Stimulated activated naive B cell treated with anti-CD40 and anti-IgM and Interleukin-4, amounts not matched to agents 10 μg/mL and 1 μg/mL and 100 μg/mL, for 72 hours (primary cell): Measurements from ENCODE around the gene SPAG16.

Experiments
- ATAC-seq, 2 donors: fragments of 150-1000 bp; cut with Tn5 transposase; replicated peaks; 2 replicates each; pipeline ENCODE4 v1.10.0; 2021; ENCODE audit warnings: moderate library complexity in 1 of 2
- DNase-seq: peaks from one replicate; pipeline ENCODE4 v3.0.0; 2021
- H3K27ac Mint-ChIP-seq: one replicate; pipeline ENCODE4 v1.8.0; 2022; ENCODE audit warnings: mild to moderate bottlenecking, mixed read lengths
- H3K27me3 Mint-ChIP-seq, 2 donors: one replicate each; pipeline ENCODE4 v1.8.0; 2022; ENCODE audit warnings: mixed read lengths in 2 of 2
- H3K36me3 Mint-ChIP-seq, 2 donors: one replicate each; pipeline ENCODE4 v1.8.0; 2022; ENCODE audit warnings: mixed read lengths in 2 of 2, mild to moderate bottlenecking in 1 of 2
- H3K4me1 Mint-ChIP-seq, 2 donors: one replicate each; pipeline ENCODE4 v1.8.0; 2022; ENCODE audit warnings: mixed read lengths in 2 of 2, mild to moderate bottlenecking in 1 of 2
- H3K4me3 Mint-ChIP-seq, 2 donors: one replicate each; pipeline ENCODE4 v1.8.0; 2022; ENCODE audit warnings: mild to moderate bottlenecking in 2 of 2, mixed read lengths in 2 of 2, moderate library complexity in 1 of 2
- H3K9me3 Mint-ChIP-seq, 2 donors: one replicate each; pipeline ENCODE4 v1.8.0; 2022; ENCODE audit warnings: mixed read lengths in 2 of 2, mild to moderate bottlenecking in 1 of 2

The SPAG16 gene

GRCh38 chr2:214139630-214140284 lies 855.5 kb downstream of the SPAG16 start:
- Mint-ChIP-seq H3K4me1 (no peaks in the 10 kb centered on the region), H3K27ac (no peak overlapping the region), H3K27me3 (no peaks in the 10 kb centered on the region), H3K36me3 (no peaks in the 10 kb centered on the region), H3K9me3 (no peaks in the 10 kb centered on the region), H3K4me3 (no peak overlapping the region)
- ATAC-seq: no peak
- DNase-seq: no peak

- Mint-ChIP-seq H3K36me3 (no peaks in the 10 kb centered on the region), H3K4me1 (no peaks in the 10 kb centered on the region), H3K9me3 (no peaks in the 10 kb centered on the region), H3K27me3 (no peaks in the 10 kb centered on the region), H3K27ac (no peak overlapping the region), H3K4me3 (no peak overlapping the region)
- DNase-seq (no peak), ATAC-seq (no peak)
Measured at GRCh38 chr2:214156971-214157370, 872.7 kb downstream of the SPAG16 start.

- DNase-seq (no peak), ATAC-seq (no peak)
- H3K36me3 Mint-ChIP-seq: no peaks in the 10 kb centered on the region
- no peak overlapping the region for H3K4me3 Mint-ChIP-seq
- no peaks in the 10 kb centered on the region for H3K9me3 Mint-ChIP-seq
- no peak overlapping the region for H3K27ac Mint-ChIP-seq
- H3K4me1 Mint-ChIP-seq: no peaks in the 10 kb centered on the region
- H3K27me3 Mint-ChIP-seq: no peaks in the 10 kb centered on the region
Measured at GRCh38 chr2:214158851-214159250, 874.6 kb downstream of the SPAG16 start.

- ATAC-seq (no peak), DNase-seq (no peak)
- H3K4me1 Mint-ChIP-seq: no peaks in the 10 kb centered on the region
- H3K27me3 Mint-ChIP-seq: no peaks in the 10 kb centered on the region
- H3K4me3 Mint-ChIP-seq: no peak overlapping the region
- no peaks in the 10 kb centered on the region for H3K9me3 Mint-ChIP-seq
- H3K27ac Mint-ChIP-seq: no peak overlapping the region
- no peaks in the 10 kb centered on the region for H3K36me3 Mint-ChIP-seq
Measured at GRCh38 chr2:214169281-214169680, 885.0 kb downstream of the SPAG16 start.

- no peak overlapping the region for H3K4me3 Mint-ChIP-seq
- DNase-seq: no peak
- ATAC-seq: no peak
- H3K27me3 Mint-ChIP-seq: no peaks in the 10 kb centered on the region
- H3K4me1 Mint-ChIP-seq: no peaks in the 10 kb centered on the region
- H3K27ac Mint-ChIP-seq: no peak overlapping the region
- no peaks in the 10 kb centered on the region for H3K9me3 Mint-ChIP-seq
- H3K36me3 Mint-ChIP-seq: no peaks in the 10 kb centered on the region
Measured at GRCh38 chr2:214169736-214170135, 885.5 kb downstream of the SPAG16 start.

GRCh38 chr2:214174563-214174962 lies 890.3 kb downstream of the SPAG16 start:
- ATAC-seq: no peak
- Mint-ChIP-seq H3K36me3 (no peaks in the 10 kb centered on the region), H3K4me1 (no peaks in the 10 kb centered on the region), H3K4me3 (no peak overlapping the region), H3K9me3 (no peaks in the 10 kb centered on the region), H3K27me3 (no peaks in the 10 kb centered on the region), H3K27ac (no peak overlapping the region)
- no peak for DNase-seq

GRCh38 chr2:214180071-214180470 lies 895.8 kb downstream of the SPAG16 start:
- no peak for ATAC-seq
- Mint-ChIP-seq H3K4me3 (no peak overlapping the region), H3K36me3 (no peaks in the 10 kb centered on the region), H3K27me3 (no peaks in the 10 kb centered on the region), H3K9me3 (no peaks in the 10 kb centered on the region), H3K27ac (no peak overlapping the region), H3K4me1 (no peaks in the 10 kb centered on the region)
- no peak for DNase-seq

GRCh38 chr2:214180686-214181085 lies 896.4 kb downstream of the SPAG16 start:
- Mint-ChIP-seq H3K27ac (no peak overlapping the region), H3K4me1 (no peaks in the 10 kb centered on the region), H3K9me3 (no peaks in the 10 kb centered on the region), H3K4me3 (no peak overlapping the region), H3K36me3 (no peaks in the 10 kb centered on the region), H3K27me3 (no peaks in the 10 kb centered on the region)
- DNase-seq (no peak), ATAC-seq (no peak)

- Mint-ChIP-seq H3K27me3 (no peaks in the 10 kb centered on the region), H3K4me1 (no peaks in the 10 kb centered on the region), H3K9me3 (no peaks in the 10 kb centered on the region), H3K4me3 (no peak overlapping the region), H3K36me3 (no peaks in the 10 kb centered on the region), H3K27ac (no peak overlapping the region)
- ATAC-seq (no peak), DNase-seq (no peak)
Measured at GRCh38 chr2:214184461-214184860, 900.2 kb downstream of the SPAG16 start.

GRCh38 chr2:214185546-214185945 lies 901.3 kb downstream of the SPAG16 start:
- DNase-seq (no peak), ATAC-seq (no peak)
- no peaks in the 10 kb centered on the region for H3K4me1 Mint-ChIP-seq
- no peak overlapping the region for H3K4me3 Mint-ChIP-seq
- H3K27me3 Mint-ChIP-seq: no peaks in the 10 kb centered on the region
- no peaks in the 10 kb centered on the region for H3K9me3 Mint-ChIP-seq
- H3K27ac Mint-ChIP-seq: no peak overlapping the region
- no peaks in the 10 kb centered on the region for H3K36me3 Mint-ChIP-seq

GRCh38 chr2:214192711-214193110 lies 908.4 kb downstream of the SPAG16 start:
- no peaks in the 10 kb centered on the region for H3K27me3 Mint-ChIP-seq
- DNase-seq (no peak), ATAC-seq (no peak)
- H3K4me1 Mint-ChIP-seq: no peaks in the 10 kb centered on the region
- no peaks in the 10 kb centered on the region for H3K9me3 Mint-ChIP-seq
- no peak overlapping the region for H3K4me3 Mint-ChIP-seq
- H3K27ac Mint-ChIP-seq: no peak overlapping the region
- no peaks in the 10 kb centered on the region for H3K36me3 Mint-ChIP-seq

GRCh38 chr2:214193943-214194342 lies 909.7 kb downstream of the SPAG16 start:
- no peaks in the 10 kb centered on the region for H3K4me1 Mint-ChIP-seq
- no peak overlapping the region for H3K4me3 Mint-ChIP-seq
- ATAC-seq (no peak), DNase-seq (no peak)
- no peak overlapping the region for H3K27ac Mint-ChIP-seq
- H3K27me3 Mint-ChIP-seq: no peaks in the 10 kb centered on the region
- no peaks in the 10 kb centered on the region for H3K36me3 Mint-ChIP-seq
- peaks cover 0 to 1% of the 10 kb centered on the region in 2 donors for H3K9me3 Mint-ChIP-seq

GRCh38 chr2:214196260-214196659 lies 912.0 kb downstream of the SPAG16 start:
- no peak for ATAC-seq
- no peaks in the 10 kb centered on the region for H3K27me3 Mint-ChIP-seq
- no peaks in the 10 kb centered on the region for H3K4me1 Mint-ChIP-seq
- H3K4me3 Mint-ChIP-seq: no peak overlapping the region
- H3K27ac Mint-ChIP-seq: no peak overlapping the region
- peaks cover 0 to 1% of the 10 kb centered on the region in 2 donors for H3K9me3 Mint-ChIP-seq
- H3K36me3 Mint-ChIP-seq: no peaks in the 10 kb centered on the region
- no peak for DNase-seq

GRCh38 chr2:214201892-214202291 lies 917.6 kb downstream of the SPAG16 start:
- DNase-seq (no peak), ATAC-seq (no peak)
- H3K4me1 Mint-ChIP-seq: no peaks in the 10 kb centered on the region
- peaks cover 0 to 4% of the 10 kb centered on the region in 2 donors for H3K9me3 Mint-ChIP-seq
- no peak overlapping the region for H3K27ac Mint-ChIP-seq
- H3K36me3 Mint-ChIP-seq: no peaks in the 10 kb centered on the region
- no peaks in the 10 kb centered on the region for H3K27me3 Mint-ChIP-seq
- H3K4me3 Mint-ChIP-seq: no peak overlapping the region

- DNase-seq (no peak), ATAC-seq (no peak)
- H3K27ac Mint-ChIP-seq: no peak overlapping the region
- no peaks in the 10 kb centered on the region for H3K27me3 Mint-ChIP-seq
- no peaks in the 10 kb centered on the region for H3K4me1 Mint-ChIP-seq
- no peaks in the 10 kb centered on the region for H3K36me3 Mint-ChIP-seq
- H3K9me3 Mint-ChIP-seq: peaks cover 0 to 4% of the 10 kb centered on the region in 2 donors
- no peak overlapping the region for H3K4me3 Mint-ChIP-seq
Measured at GRCh38 chr2:214203214-214203613, 919.0 kb downstream of the SPAG16 start.
